C4-2B (cell line): ENCODE results near the gene VAPA.

Experiments
- CTCF ChIP-seq: fragments of 450-650 bp; conservative IDR thresholded peaks from 2 replicates; pipeline ENCODE4 v1.5.1; 2017; ENCODE audit warnings: mild to moderate bottlenecking
- ZFX ChIP-seq: fragments of 450-650 bp; IDR thresholded peaks from 2 replicates; pipeline ENCODE4 v1.6.1; 2017

DNA sequence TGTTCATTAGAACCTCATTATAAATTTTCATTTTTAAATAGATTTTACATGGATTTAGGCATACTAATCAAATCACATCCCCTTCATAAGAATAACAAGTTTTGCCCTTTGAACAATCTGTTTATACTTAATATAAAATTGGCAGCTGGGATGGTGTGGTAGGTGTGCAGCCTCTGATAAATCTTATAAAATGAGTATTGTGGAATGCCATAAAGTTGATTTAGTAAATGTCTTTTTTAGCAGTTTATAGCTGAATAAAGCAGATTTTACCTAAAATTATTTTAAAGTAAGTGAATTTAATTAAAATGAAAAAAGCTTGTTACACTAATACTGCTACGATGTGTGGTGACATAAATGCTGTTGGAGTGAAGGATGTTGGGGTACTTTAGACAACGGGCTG is 35.5 kb downstream of the VAPA start:
- TF ChIP-seq CTCF = no peak
- no peak for TF ChIP-seq ZFX
